Germinal center (tissue), 1 donor: Measurements from ENCODE around the gene CCR7.

Experiments used
- DNase-seq: peaks from one replicate; pipeline ENCODE4 v3.0.0; 2012; ENCODE audit warnings: mixed read lengths, low spot score

The CCR7 gene

DNA sequence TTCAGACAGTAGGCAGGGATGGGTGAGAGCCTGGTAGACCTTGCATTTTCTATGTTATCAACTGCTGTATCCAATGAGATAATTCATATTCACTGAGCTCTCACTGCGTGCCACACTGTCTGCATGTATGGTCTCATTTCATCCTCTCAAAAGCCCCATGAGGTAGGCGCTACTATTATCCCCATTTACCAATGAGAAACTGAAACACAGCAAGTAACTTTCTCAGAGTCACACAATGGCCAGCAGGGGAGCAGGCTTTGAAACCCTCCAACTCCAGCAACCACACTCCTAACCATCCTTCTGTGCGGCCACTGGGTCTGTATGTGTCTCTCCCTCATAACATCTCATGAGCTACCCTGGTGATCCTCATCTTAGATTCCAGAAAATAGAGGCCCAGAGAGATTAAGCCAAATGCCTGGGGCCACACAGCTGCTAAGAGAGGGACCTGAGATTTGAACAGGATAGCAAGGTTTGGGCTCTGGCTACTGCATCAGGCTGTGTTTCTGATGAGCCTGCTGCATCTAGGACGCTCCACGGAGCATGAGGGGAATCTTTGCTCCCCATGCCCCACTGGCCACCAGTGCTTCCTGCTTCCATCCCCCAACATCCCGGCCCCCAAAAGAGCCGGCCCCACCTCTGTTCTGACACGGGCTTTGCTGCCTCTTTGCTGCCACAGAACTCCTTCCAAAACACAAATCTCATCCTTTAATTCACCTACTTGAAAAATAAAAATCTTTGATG is 3.2 kb downstream of the CCR7 start:
- DNase-seq, result no peak

DNA sequence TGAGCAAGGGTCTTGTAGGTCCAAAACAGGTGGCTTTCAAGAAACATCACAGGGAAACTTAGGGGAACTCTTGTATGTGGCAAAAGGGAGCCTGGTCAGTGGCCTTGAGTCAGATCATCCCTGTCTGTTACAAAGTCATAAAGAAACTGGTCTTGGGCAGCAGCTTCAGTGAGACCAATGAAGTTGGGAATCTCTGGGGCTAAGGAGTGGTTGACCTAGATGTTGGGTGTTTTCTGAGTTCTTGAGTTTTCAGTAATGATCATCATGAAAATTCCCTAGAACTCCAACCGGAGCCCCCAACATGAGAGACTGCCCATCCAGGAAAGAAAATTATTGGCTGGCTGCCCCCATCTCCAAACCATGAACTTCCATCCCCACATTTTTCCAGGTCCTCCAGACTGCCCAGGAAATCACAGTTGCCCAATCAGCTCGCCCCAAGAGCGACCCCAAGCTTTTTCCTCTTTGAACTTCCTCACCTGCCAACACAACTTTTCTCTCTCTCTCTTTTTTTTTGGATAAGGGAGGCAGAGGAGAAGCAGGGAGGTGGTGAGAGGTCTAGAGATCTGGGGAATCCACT is 3.9 kb downstream of the CCR7 start:
- DNase-seq, result no peak

DNA sequence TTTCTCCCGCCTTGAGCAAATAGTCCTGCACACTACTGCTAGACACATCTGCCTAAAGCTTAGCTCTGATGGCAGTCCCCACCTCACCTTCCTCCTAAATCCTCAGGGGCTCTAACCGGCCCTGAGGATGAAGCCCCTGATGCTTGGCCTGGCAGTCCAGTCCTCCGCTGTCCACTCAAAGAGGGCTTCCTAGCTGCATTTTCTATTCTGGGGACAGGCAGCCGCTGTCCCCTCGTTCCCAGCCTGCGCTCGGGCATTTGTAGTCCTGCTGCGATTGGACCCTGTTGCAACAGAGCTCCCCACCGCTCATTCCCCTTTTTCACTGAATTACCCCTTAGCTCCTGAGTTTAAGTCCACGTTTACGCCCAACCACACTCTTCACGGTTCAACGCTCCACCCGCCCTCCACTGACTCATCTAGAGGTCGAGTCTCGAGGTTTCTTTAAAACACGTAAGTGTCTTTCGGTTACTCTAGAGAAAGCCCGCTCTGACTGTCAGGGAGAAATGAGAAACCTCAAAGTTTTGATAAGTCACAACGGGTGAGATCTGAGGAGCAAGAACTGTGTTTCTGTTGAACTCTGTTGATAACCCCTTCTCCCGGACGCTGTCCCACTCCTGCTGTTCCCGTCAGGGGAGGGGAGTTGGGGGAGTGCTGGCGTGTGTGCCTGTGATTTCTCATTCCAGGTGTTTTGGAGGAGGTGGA is 4.5 kb downstream of the CCR7 start:
- DNase-seq, result peak; percentile 51

DNA sequence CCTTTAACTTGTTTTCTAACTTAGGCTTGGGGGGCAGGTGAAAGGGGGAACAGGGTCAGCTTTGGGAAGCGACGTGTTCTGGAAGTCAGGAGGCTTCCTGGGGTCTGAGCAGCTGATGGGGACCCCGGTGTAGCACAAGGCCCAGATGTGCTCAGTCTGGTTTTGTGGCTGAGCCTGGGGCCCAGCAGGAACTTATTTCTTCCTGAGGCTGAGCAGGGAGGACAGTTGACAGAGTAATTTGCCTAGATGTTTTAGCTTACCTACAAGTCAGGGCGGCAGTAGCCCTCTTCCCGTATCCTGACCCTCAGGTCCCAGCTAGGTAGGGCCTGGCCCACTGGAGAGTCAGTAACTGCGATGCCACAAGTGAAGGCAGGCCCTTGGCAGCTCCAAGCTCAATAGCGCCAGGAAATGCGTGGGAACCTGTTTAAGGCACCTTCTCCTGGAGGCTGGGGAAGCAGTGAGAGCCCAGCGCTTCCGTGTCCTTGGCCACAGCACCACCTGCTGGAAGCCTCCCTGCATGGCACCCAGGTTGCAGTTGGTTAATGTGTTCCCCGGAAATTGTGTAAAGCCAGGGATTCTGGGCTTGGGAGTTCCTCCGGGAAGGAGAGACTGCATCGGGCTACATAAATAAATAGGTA is 5.2 kb downstream of the CCR7 start:
- peak; percentile 91 for DNase-seq

DNA sequence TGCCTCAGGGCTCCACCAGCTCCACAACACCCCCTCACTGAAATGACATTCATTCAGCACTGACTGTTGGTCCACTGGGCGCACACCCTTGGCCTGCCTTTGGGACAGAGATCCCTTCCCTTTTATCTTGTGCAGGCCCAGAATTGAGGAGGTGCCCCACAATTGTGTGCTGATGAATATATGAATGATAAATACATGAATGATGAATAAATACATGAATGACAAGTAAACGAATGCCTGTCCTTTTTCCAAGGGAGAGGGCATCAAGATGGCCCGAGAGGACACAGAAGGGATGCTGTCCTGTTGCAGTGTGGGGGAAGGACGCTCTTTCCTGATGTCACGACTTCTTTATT is 5.7 kb downstream of the CCR7 start:
- DNase-seq, result no peak

DNA sequence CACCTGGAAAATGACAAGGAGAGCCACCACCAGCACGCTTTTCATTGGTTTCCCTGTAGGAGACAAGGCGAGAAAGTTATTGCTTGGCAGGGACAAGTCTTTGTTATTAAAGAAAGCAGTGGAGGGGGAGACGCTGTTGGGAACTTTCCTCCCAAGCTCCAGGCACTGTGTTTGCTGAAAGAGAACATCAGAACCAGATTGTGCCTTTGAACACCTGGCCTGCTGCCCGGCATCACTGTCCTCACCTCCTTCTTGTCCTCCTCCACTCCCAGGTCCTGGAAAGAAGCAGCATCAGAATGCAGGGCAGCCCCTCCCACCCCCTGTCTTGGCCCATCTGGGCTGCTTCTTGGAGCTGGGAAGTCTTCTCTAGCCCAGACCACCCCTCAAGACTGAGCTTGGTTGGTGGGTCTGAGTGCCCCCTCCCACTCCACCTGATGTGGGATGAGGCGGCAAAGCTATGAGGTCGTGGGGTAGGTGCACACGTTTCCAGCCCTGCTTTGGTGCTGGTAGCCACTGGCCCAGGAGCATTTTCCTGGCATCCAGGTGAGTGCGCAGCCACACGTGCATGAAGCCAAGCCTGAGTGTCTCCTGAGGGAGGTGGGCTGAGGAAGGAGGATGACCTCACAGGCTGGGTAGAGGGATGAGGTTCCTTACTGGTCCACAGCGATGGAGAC is 6.2 kb downstream of the CCR7 start:
- DNase-seq, result no peak

DNA sequence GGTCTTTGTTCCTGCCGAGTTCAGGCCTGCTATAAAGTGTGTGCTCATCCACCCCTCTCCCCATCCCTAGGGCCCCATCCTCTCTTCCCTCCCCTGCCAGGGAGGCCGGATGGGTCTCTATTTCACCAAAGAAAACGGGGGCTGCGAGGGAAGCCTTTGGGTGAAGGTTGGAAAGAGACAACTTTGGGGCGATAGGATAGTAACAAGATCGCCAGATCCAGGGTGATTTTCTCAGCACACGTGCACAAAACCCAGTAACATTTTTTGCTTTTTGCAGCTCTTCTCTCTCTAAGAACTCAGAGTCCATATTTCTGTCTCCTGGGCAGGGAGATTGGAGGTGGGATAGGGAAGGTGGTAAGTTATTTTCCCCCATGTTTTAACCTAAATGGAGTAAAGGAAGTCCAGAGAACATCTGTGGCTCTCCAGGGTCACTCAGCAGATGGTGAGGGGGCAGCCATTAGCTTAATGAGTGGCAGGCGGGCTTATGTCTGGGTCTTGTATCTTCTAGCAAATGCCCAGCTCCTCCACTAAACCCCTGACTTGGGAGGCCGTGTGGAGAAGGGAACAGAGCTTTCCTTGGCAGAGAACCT is 6.9 kb downstream of the CCR7 start:
- DNase-seq, result no peak

DNA sequence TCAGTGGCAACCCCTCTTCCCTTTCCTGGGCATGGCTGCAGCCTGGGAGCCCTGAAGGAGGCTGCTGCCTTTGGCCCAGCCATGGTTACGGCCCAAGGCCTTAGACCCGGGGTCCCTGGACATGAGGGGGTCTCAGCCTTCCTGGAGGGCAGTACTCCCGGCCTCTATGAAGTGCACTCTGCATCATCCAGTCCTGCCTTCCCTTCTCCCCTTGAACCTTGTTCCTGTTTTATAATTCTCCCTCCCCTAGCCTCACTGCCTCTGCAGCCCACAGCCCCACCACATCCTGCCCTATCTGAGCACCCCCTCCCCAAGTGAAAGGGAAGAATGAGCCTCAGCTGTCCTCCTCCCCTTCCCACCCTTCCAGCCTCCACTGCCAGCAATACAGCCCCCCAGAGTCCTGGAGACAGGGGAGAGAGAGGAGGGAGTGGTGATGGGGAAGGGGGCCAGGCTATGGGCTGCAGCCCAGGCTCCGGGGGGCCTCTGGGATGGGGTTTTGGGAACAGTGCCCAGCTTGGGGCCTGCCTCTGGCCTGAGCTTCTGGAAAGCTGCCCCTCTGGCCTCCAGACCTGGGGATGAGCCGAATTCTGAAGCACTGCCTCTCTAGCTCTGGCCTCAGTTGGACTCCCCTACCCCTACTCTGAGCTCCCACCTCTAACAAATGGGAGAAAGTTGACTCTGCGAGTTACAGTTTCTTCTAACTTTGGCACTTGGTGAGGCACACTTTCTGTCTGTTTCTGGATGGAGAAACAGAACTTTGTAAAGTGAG is 7.6 kb downstream of the CCR7 start:
- no peak for DNase-seq

DNA sequence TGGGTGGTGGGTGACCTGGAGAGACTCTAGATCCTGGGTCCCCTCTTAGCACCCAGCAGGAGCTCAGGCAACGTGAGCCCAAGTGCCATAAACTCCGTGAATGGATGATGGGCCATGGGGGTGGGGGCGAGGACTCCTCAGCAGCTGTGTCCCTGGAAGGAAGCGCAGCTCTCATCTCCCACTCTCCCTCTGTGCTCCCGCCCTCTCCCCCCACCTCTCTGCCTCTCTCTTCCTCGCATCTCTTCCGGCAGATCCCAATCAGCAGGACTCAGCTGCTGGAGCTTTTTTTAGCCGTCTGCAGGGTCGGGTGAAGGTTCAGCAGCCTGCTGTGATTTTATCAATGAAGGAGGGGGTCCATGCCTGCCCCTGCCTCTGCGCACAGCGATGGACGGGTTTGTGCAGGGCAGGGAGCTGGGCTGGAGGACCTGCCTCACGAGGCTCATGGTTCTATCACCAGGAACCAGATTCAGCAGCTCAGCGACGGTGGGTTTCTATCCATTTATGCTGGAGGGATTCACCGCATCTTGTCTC is 8.3 kb downstream of the CCR7 start:
- DNase-seq, result no peak

DNA sequence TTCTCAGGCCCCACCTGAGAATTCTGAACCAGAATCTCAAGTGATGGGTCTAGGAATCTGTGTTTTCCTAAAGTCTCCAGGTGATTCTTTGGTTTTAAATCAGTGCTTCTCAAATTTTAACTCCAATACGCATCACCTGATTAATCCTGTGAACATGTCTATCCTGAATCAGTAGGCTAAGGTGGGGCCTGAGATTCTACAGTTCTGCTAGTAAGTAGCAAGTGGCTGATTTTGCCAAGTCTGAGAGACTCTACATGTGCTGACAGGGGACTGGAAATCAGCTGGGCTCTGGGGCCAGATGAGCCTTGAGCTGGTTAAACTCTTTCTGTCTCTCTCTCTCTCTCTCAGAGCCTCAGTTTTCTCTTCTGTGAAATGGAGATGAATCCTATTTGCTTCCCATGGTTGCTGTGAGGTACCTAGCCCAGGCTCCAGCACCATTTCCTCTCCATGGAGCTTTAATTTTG is 9.0 kb downstream of the CCR7 start:
- no peak for DNase-seq

DNA sequence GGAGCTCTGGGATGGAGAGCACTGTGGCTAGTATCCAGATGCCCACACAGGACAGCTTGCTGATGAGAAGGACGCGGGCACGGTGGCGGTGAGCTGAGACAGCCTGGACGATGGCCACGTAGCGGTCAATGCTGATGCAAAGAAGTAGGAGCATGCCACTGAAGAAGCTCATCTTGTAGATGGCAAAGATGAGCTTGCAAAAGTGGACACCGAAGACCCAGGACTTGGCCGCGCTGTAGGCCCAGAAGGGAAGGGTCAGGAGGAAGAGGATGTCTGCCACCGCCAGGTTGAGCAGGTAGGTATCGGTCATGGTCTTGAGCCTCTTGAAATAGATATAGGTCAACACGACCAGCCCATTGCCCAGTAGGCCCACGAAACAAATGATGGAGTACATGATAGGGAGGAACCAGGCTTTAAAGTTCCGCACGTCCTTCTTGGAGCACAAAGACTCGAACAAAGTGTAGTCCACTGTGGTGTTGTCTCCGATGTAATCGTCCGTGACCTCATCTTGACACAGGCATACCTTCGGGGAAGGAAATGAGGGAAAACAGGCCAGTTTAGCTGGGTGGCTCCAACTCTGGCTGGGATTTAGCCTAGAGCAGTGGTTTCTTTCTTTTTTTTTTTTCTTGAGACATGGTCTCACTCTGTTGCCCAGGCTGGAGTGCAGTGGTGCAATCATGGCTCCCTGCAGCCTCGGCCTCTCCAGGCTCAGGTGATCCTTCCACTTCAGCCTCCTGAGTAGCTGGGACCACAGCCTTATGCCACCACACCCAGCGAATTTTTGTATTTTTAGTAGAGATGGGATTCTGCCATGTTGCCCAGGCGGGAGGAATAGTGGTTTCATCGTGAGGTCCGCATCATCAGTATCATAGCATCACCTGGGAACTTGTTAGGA is 9.7 kb downstream of the CCR7 start:
- DNase-seq, result no peak

DNA sequence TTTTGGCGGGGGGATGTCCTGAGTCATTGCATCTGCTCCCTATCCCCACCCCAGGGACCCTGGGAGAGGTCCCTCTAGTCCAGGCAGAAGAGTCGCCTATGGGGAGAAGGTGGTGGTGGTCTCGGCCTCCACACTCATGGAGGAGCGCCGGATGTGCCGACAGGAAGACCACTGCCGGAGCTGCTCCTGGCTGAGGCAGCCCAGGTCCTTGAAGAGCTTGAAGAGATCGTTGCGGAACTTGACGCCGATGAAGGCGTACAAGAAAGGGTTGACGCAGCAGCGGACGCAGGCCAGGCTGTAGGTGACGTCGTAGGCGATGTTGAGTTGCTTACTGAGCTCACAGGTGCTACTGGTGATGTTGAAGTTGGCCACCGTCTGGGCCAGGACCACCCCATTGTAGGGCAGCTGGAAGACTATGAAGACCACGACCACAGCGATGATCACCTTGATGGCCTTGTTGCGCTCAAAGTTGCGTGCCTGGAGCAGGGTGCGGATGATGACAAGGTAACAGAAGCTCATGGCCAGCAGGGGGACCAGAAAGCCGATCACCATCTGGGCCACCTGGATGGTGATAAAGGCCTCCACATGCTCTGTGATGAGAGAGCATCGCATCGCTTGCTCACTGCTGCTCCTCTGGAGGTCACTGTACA is 10.5 kb downstream of the CCR7 start:
- no peak for DNase-seq

DNA sequence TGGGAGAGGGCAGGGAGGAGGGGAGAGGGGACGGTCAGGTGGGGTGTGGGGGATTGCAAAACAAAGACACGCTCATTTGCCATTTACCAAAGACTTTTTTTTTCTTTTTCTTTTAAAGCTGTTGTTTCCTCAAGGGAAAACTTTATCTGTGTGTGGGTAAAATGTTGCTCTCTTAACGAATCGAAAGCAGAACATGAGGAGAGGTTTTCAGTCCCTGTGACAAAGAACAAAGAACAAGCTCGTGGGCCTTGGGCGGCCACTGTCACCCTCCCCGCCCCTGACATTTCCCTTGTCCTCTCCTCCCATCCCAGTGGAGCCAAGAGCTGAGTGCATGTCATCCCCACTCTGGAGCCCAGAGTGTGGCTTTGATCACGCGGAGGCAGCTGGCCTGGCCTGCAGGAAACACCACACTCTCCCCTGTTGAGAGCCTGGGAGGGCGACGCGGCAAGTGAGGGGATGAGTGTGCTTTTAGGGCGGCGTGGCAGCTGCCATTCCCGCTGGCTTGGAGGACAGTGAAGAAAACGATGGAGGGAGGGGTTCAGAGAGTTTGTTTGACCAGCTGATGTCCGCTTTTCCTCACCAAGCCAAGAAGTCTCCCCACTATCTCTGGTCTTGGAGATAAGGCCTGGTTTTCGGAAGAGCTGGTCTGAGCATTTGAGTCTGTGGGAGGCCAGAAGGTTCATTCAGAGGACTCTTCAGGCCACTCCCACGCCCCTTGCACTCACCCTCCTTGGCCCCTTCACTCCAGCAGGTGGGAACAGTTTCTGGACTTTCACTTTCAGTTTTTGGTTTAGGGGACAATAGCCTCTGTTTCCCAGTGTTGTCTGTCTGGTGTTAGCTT is 11.4 kb downstream of the CCR7 start:
- DNase-seq, result peak; percentile 56

DNA sequence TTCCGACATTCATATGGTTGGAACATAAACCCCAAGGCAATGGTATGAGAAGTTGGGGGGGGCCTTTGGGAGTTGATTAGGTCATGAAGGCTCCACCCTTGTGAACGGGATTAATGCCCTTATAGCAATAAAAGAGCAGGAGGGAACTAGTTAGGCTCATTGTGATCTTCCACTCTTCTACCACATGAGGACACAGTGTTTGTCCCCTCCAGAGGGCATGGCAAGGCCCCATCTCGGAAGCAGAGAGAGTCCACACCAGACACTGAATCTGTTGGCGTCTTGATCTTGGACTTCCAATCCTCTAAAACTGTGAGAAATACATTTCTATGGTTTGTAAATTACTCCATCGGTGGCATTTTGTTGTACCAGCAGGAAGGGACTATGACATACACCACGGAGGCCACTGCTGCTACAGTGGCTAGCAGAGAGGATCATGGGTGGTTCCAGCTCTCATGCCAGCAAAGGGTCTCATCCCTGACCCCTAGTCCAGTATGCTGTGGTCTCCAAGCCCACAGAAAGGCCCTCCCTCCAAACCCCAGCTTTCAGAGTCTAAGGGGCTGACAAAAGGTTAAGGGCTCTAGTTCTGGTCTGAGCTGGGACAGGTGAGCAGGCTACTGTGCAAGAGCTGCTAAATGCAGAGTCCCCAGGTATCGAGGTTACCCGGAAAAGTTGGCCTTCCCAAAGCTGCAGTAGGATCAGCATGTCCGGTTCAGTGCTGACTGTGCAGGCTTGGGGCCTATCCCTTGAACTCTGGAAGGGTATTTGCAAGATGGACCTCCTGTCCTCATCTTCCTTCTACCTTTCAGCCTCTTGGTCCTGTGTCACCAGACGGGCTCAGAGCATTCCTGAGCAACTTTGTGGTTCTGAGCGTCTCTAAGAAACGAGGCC is 12.2 kb downstream of the CCR7 start:
- DNase-seq, result no peak

DNA sequence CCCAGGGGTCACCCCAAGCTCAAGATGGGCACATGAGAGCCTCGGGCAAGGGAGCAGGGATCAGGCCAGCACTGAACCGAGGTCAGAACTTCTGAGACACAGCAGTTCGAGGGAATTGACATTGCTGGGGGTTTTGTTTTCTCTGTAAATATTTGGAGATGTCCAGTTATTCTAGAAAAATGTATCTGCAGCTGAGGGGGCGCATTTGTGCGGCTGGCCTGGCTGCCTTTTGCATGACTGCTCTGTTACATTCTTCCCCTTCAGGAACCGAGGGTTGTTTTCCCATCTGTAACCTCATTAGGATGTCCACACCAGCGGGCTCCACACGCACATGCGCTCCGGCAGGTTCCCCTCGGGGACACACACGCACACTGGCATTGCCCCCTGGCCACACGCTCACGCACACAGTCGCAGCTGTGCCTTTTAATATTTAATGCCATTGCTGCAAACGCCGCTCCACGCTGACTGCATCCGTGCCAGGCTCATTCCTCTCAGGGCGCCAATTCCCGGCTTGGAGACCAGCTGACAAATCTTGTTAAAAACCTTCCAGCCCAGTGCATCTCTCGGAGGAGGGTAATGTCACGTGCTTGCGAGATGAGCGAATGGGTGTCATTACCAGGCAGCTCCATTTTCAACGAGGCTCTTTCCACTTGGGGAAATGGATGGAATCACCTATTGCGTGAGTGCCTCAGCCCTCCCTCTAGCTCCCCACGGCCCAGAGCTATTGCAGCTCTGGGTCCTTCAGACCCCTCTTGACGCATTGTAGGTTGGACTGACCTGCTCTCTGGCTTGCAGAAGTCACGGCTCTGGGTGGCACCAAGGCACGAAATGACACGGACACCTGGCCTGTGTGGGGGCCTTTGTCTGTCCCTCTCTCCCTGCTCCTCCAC is 13.1 kb downstream of the CCR7 start:
- DNase-seq, result no peak
